Measurements from ENCODE around the gene OR52E5.

Gene OR52E5

DNA sequence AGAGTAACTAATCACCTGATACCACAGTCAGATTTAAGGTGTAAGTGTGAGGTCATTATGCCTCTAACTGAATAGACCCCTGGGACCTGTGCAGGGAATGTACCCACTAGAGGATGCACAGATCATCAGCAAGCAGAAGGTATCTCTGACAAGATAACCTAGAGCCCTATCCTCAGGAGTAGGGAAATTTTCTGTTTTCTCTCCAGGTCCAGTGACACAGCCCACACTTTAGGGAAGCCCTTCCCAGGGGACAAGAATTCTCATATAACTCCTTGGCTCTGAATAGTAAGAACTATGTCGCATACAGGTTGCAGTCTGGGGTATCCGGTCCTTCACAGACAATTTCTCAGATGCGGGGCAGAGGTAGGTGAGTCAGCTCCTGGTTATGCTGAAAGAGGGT, at the start of gene OR52E5:
Gene OR52E5, plus strand, starts transcription at position 301 of the 400 bp plus-strand sequence. CDS start 7,569 bp downstream, outside the sequence.
- DNase-seq (ENCODE audit: low read depth) = no peak

DNA sequence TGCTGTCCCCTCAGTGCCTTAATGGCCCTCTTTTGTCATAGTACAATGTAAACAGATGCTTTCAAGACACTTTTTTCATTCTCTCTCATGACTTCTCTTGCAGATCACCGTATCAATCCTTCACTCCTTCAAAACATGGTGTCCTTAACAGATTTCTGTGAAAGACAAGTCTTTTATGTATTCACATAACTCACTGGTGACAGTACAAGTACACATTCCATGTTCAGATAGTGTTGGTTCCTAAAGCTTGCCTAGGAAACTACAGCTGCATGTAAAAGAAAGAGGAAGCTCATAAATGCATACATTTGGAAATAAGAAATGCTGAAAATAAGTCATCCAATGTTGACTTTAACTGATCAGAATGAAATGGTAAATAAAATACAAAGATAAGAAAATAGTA, 46.3 kb upstream of the OR52E5 start:
- DNase-seq (ENCODE audit: low read depth) = no peak

DNA sequence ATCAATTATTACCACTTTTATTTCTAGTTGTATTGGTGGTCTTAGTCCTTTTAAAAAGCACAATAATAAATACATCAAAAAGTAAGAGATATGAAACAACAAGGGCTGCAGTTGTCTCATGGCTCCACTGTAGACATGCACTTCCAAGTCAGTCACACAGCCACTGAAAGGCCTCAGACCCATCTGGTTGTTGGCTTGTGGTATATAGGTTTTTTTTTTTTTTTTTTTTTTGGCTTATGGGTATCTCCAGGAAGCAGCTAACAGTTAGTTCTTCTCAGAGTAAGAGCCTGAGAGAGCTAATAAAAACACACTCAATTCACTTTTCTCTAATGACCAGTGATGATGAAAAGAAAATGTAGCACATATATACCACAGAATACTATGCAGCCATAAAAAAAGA, 45.3 kb upstream of the OR52E5 start:
- DNase-seq (ENCODE audit: low read depth) = no peak

DNA sequence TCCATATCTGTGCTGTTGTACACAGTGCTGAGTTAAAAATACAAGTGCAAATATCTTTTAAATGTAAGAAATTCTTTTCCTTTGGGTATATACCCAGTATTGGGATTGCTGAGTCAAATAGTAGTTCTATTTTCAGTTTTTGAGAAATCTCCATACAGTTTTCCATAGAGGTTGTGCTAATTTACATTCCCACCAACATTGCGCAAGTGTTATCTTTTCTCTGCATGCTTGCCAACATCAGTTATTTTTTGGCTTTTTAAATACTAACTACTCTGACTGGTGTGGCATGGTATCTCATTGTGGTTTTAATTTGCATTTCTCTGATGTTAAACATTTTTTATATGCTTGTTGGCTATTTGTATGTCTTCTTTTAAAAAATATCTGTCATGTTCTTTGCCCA, 42.0 kb upstream of the OR52E5 start:
- no peak for DNase-seq (ENCODE audit: low read depth)

DNA sequence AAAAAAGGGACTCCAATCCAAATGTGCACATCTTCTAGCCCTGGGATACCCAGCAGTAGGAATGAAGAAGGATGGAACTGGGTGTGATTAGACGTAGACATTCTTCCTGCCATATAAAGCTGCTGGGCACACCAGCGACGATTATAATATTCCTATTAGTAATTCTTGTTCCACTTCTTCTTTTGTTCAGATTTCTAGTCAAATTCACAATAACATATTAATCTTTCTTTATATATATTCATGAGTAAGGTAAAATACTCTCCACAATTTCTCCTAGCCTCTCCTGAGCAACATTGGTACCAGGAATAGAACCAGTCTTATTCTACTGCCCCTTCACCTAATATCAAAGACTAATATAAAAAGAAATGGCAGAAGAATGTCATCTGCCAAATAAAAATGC, 35.4 kb upstream of the OR52E5 start, which contains the start of gene OR52E8:
Gene OR52E8, minus strand, starts transcription at position 101 of the 400 bp plus-strand sequence. Its CDS starts 0 bp downstream, at position 101.
- DNase-seq (ENCODE audit: low read depth) = no peak

DNA sequence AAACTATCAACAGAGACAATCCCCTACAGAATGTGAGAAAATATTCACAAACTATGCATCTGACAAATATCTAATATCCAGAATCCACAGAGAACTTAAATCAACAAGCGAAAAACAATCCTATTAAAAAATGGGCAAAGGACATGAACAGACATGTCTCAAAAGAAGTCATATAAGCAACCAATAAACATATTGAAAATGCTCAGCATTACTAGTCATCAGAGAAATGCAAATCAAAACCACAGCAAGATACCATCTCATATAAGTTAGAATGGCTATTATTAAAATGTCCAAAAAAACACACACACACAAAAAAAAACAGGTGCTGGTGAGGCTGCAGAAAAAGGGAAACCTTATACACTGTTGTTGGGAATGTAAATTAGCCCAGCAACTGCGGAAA, 27.2 kb upstream of the OR52E5 start:
- no peak for DNase-seq (ENCODE audit: low read depth)

DNA sequence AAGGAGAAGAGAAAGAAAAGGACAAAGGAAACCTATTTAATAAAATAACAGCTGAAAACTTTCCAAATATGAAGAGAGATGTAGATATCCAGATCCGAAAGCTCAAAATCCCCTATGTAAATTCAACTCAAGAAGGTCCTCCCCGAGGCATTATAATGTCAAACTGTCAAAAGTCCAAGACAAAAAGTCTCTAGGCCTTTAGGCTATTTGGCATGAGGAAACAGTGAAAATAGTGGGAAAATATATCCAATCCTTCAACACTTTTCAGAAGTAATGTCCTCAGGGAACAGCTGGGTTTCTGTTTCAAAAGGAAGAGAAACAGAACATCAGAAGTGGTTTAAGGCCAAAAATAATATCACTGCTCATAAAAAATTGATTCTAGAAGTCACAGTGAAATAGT, 14.4 kb upstream of the OR52E5 start:
- no peak for DNase-seq (ENCODE audit: low read depth)

DNA sequence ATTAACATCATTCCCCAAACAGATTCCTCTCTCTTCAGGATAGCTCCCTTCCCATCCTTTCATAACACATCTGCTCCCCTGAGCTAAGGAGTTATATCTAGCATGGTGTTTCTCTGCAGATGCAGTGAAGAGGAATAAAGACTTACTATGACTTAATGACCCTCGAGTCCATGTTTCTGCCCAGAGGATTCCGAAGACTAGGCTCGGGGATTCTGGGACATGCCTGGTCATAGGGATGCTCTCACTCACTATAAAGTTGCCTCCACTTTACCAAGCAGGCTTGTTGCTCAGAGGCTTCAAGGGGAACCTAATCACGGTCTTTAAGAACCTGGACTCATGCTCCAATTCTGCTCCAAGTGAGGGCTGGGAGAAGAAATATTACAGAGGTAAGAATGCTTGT, 12.7 kb upstream of the OR52E5 start, which contains the start of gene OR52E4:
Gene OR52E4, plus strand, starts transcription at position 301 of the 400 bp plus-strand sequence. CDS start 3,664 bp downstream, outside the sequence.
- DNase-seq (ENCODE audit: low read depth) = no peak

DNA sequence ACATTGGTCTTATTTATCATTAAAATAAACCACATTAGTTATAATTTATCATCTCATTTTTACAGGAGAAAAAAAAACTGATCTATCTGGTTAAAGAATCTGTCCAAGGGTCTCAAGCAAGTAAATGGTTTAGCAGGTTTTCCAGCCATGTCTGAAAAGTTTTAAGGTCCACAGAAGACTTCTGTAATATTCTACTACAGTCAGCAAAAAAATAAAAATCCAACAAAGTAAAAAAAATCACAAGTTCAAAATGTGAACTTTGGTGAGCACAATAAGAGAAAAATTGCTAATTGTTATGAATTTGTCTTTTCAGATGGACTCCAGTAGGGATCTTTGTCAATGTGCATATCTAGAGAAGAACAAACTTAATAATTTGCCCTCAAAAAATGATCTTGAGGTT, 11.3 kb upstream of the OR52E5 start:
- no peak for DNase-seq (ENCODE audit: low read depth)

DNA sequence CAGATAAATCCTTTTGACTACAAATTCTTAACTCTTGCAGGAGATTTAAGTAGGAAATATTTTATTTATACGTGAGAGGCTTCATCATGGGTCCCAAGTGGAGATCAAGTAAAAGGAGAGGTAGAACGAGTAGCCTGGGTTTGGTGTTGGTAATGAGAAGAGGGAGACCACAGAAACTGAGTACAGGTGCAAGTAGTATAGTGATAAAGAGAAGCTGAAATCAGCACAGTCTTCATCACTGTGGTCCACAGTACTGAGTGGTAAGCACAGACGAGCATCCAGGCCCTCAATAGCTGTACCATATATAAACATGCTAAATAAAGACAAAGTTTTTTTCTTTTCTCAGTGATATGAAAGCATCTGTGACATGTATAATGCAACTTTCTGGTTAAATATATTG, 5.8 kb upstream of the OR52E5 start:
- DNase-seq (ENCODE audit: low read depth) = no peak

DNA sequence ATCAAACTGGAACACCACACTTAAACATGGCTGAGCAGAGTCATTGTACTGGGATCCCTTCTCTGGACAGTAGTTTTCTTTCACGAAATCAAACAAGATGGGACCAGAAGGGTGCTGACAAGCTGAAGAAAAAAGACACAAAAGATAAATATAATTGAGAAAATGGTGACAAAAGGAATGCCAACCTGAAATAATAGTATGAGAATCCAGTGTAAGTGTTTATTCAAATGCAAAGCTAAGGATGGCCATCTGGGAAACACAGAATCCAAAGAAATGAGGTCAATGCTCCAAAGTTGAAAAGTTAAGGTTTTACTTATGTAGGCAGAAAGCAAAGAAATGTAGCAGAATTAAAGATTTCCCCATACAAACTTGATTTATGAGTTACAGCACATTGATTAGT, 5.3 kb upstream of the OR52E5 start:
- DNase-seq (ENCODE audit: low read depth) = no peak

DNA sequence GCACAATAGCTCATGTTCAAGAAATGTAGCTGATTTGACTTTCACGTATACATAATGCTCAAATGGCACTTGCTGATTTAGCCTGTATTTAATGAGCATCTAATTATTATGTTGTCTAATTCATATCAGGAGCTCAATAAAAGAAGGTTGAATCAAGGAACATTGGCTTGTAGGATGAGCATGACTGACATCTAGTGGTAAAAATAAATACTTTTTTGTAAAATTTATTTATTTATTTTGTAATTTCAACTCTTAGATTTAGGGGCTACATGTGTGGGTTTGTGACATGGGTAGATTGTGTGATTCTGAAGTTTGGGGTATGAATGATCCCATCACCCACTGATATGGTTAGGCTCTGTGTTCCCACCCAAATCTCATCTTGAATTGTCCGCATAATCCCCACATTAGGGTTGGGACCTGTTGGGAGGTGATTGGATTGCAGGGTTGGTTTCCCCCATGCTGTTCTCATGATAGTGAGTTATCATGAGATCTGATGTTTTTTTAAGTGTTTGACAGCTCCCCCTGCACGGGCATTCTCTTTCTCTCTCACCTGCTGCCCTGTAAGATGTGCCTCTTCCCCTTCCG, 1.7 kb upstream of the OR52E5 start:
- no peak for DNase-seq (ENCODE audit: low read depth)

DNA sequence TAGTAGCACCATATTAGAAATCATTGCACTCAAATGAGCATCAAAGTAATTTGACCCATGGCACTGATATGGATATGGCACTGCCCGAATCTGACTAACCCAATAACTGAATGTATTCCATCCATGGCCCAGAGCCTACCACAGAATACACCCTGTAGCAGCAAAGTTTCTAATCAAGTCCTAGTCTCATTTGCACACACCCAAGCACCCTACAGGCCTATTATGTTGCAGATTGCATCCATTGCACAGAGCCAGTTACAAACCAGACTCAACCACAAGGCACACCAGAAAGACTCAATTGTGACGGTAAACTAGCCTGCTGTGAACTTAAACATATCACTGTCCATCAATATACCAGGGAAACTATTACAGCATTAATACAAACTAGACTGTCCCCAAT, 6.5 kb downstream of the OR52E5 start:
- DNase-seq (ENCODE audit: low read depth) = no peak

DNA sequence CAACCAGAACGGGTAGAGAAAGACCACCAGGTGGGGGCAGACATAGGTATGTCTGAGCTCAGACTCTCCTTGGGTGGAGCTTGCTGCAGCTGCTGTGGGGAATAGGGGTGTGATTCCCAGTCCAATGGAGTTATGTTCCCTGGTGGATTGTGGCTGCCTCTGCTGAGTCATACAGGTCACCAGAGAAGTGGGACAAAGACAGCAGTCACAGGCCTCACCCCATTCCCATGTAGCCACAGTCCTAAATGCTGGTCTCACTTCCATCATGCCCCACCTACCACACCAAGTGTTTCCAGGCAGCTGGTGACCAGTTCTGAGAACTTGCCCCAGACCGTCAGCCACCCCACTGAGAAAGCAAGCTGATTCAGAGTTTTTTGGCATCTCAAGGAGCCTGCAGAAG, 17.5 kb downstream of the OR52E5 start:
- no peak for DNase-seq (ENCODE audit: low read depth)

DNA sequence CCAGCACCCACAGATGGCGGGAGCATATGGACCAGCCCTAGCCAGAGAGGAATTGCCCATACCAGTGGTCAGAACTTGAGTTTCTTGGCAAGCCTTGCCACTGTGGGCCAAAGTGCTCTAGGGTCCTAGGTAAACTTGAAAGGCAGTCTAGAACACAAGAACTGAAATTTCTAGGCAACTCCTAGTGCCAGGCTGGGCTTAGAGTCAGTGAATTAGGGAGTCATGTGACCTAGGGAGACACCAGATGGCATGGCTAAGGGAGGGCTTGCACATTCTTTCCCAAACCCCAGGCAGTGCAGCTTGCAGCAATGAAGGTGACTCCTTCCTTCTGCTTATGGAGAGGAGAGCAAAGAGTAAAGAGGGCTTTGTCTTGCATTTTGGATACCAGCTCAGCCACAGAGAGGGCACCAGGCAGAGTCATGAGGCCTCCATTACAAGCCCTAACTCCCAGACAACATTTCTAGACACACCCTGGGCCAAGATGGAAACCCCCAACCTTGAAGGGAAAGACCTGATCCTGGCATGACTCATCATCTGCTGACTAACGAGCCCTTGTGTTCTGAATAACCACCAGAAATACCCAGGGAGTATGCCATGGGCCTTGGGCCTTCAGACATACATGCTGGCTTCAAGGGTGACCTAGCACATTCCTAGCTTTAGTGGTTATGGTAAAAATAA, 29.9 kb downstream of the OR52E5 start:
- no peak for DNase-seq (ENCODE audit: low read depth)

DNA sequence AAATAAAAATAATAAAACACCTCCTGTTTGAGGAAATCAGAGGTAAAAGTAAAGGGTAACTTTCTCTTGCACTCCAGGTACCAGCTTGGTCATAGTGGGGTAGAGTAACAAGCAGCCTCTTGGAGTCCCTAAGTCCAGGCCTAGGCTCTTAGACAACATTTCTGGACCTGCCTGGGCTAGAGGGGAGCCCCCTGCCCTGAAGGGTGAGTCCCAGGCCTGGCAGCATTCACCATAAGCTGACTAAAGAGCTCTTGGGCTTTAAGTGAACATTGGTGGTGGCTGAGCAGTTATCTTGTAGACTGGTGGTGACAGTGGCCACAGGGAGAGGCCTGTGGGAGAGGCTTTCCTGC, 30.4 kb downstream of the OR52E5 start:
- no peak for DNase-seq (ENCODE audit: low read depth)

DNA sequence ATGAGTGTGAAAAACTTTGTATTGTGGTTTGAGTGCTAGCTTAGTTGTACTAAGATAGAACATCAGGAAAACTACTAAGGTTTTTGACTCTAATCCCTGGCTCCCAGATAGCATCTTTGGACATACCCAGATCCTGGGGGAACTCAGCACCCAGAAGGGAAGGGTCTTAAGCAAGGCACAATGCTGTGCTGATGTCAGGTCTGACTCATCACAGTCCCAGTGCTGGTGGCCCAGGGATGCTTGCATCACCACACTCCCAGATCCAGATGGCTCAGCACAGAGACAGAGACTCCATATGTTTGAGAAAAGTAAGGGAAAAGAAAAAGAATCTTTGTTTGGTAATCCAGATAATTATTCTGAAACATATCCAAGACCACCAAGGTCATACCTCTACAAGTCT, 30.8 kb downstream of the OR52E5 start:
- DNase-seq (ENCODE audit: low read depth) = no peak

DNA sequence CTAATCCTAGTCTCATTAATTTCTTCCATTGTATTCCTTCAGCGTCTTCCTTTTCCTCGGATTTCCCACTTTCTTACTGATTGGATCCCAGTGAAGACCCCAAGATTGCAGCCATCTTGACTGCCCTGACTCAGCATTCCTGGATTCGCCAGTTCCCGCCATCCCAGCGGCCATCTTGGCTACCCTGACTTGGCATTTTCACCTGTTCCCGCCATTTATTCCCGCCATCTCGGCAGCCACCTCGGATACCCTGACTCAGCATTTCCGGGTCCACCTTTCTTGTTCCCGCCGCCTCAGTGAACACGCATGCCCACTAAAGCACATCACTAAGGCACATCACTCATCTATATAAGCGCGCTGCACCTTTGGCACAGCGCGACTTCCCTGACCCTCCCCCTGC, 35.3 kb downstream of the OR52E5 start:
- no peak for DNase-seq (ENCODE audit: low read depth)

DNA sequence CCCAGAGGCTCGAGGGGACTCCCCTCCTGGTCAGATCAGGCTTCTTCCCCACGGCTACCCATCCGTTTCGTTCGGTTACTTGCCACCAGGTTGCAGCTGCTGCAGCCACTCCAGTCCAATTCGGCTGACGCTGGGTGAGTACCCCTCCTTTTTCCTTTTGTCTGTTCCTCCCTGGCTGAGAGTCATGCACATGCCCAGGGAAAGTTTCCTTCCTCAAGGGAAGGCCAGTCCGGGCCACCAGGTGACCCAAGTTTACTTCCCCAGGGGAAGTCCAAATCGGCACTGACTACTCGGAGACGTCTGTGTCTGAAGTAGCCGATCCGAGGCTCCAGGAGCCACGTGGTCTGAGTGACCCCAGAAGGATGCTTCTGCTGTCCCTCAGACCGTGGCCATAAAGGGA, 35.8 kb downstream of the OR52E5 start:
- DNase-seq (ENCODE audit: low read depth) = no peak

DNA sequence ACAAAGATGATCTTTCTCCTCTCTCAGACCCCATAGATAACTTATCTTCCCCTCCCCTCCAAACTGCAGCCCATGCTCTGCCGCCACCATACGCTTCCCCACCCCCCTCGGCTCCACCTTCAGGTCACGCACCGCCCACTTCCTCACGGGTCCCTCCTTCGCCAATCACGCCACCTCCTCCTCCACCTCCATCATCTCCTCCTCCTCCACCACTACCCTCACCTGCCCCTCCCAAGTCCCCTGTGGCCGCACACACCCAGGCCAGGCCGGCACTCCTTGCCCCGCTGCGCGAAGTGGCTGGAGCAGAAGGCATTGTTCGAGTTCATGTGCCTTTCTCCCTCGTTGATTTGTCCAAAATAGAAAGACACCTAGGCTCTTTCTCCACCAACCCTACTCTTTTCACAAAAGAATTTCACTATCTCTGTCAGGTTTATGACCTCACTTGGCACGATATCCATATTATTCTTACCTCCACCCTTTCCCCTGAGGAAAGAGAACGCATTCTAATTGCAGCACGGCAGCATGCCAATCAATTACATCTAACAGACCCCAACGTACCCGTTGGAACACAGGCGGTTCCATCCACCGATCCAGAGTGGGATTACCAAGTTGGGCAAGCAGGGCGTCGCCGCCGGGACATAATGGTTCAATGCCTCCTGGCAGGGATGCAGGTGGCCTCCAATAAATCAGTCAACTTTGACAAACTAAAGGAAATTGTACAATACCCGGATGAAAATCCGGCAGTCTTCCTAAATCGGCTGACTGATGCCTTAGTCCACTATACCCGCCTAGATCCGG, 36.8 kb downstream of the OR52E5 start:
- no peak for DNase-seq (ENCODE audit: low read depth)

DNA sequence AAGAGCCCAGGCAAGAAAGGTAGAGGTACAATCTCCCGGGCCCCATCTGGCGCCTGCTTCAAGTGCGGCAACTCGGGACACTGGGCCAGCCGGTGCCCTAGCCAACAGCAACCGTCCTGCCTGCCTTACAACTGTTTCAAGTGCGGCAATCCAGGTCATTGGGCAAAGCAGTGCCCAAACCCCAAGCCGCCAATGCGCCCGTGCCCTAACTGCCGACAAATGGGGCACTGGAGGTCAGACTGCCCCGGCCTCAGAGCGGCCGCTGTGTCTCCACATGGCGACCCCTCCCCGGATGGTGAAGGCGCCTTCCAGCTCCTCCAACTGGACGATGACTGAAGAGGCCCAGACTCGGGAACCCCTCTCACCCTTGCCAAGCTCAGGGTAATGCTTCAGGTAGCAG, 37.6 kb downstream of the OR52E5 start:
- DNase-seq (ENCODE audit: low read depth) = no peak

DNA sequence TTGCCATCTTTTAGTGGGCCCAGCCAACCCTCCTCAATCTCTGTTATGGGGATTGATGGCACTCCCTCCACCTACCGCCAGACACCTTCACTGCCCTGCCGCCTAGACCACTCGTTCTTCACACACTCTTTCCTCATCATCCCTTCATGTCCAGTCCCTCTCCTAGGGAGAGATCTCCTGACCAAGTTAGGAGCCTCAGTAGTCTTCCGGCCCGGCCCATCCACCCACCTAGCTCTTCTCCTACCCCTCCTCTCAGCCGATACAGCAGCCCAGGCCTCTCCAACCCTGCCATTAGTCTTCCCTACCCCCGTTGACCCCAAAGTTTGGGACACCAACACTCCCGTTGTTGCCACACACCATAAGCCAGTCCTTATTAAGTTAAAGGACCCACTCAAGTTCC, 38.1 kb downstream of the OR52E5 start:
- no peak for DNase-seq (ENCODE audit: low read depth)

DNA sequence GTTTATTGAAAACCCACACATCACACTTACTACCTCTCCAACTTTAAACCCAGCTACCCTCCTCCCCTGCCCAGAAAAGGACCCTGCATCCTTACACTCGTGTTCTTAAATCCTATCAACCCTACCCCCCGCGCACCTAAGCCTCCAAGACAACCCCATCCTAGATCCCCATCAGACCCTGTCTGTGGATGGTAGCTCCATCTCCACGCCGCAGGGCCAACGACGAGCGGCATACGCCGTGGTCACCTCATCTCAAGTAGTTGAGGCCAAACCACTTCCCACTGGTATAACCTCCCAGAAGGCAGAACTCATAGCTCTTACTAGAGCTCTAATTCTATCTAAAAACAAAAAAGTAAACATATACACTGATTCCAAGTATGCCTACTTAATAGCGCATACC, 39.7 kb downstream of the OR52E5 start:
- no peak for DNase-seq (ENCODE audit: low read depth)
